HG02973 (cell line): ENCODE results near the gene IGSF8.
"Not testable (repeated sequence)": the region's sequence is repeated elsewhere in the genome, so short reads cannot be mapped to it uniquely, and the experiment has no call there.

Experiments used
- ATAC-seq: cut with Tn5 transposase; IDR thresholded peaks from one replicate; pipeline ENCODE4 v1.9.1; 2021; ENCODE audit warnings: moderate library complexity; ENCODE audit not compliant: unreplicated experiment

The IGSF8 gene

GRCh38 chr1:160127381-160127780 lies 29.0 kb upstream of the IGSF8 start:
- ATAC-seq, result no peak

DNA sequence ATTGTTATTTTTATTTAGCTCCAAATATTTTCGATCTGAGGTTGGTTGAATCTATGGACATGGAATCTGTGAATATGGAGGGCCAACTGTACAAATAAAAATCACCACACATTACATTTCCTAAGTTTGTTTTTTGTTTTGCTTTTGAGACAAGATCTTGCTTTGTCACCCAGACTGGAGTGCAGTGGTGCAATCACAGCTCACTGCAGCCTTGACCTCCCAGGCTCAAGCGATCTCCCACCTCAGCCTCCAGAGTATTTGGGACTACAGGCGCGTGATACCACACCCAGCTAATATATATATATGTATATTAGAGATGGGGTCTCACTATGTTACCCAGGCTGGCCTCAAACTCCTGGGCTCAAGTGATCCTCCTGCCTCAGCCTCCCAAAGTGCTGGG lies 27.9 kb upstream of the IGSF8 start:
- not testable (repeated sequence) for ATAC-seq

- ATAC-seq, result no peak
Measured at GRCh38 chr1:160125746-160126145, 27.3 kb upstream of the IGSF8 start.

DNA sequence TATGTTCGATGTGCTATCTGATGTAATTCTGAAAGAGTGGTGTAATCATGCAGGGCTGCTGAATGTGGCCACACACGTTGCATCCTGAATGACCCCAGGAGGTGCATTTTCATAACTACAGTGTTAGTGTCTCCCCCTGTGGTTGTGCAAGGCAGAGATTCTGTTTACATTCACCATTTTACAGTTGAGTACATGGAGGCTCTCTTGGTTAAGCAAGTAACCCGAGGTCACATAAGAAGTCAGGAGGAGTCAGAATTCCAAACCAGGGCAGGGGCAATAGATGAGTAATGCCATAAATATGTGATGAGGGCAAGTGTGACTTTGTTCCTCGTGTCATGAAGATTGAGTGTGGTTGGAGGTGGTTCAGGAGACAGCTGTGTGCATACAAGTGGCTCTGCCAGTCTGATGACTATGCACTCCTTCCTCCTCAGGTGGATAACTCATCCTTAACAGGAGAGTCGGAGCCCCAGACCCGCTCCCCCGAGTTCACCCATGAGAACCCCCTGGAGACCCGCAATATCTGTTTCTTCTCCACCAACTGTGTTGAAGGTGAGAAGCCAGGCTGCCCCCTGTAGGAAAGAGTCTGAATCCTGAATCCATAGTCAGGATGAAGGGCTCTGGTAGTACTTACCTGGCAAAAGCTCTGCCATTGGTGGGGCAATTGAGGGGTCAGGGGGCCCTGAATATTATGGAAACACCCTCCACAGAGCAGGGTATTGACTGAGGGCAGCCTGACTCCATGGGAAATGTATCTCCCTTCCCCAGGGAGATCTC lies 26.5 kb upstream of the IGSF8 start:
- ATAC-seq, result no peak

DNA sequence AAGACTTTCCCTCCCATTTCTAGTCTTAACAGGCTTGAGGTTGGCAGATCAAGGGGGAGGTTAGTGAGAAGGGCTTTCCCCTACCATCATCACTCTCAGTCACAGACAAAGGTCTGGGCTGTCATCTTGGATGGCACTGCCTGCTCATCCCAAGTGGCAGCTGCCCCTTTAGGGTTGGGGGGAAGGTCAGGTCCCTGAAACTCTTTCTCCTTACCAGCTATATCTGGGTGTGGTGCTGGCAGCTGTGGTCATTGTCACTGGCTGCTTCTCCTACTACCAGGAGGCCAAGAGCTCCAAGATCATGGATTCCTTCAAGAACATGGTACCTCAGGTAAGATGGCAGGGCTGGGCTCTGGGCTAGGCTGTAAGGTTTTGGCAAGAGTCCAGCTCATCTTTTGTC lies 25.3 kb upstream of the IGSF8 start:
- no peak for ATAC-seq

DNA sequence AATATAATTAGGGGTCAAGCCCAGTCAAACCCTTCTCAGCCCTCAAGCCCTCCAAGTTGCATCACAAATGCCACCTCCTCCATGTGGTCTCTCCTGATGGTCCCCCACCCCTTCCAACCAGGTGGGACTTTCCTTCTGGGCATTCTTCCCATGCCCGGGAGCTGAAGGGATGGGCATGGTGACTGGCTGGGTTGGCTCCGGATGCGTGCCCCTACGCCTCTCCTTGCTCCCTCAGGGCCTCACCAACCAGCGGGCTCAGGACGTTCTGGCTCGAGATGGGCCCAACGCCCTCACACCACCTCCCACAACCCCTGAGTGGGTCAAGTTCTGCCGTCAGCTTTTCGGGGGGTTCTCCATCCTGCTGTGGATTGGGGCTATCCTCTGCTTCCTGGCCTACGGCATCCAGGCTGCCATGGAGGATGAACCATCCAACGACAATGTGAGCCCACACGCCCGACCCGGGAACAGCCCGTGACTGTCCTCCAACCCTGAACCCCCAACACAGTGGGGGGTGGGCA lies 24.6 kb upstream of the IGSF8 start:
- no peak for ATAC-seq

DNA sequence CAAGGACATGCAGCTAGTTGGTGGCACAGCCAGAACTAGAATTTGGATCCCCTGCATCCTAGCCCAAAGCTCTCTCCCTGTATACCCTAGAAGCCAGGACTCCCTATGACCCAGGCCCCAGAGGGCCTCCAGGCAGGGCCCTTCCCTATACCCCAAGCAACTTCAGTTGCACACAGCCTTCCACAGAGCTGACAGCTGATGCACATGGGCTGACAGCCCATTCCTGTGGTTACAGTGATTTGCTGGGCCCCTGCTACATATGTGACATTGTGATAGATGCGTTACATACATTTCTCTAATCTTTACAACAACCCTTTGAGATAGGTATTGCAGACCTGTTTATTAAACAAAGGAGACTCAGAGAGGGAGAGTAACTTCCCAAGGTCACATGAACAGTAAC lies 23.0 kb upstream of the IGSF8 start:
- ATAC-seq, result no peak

DNA sequence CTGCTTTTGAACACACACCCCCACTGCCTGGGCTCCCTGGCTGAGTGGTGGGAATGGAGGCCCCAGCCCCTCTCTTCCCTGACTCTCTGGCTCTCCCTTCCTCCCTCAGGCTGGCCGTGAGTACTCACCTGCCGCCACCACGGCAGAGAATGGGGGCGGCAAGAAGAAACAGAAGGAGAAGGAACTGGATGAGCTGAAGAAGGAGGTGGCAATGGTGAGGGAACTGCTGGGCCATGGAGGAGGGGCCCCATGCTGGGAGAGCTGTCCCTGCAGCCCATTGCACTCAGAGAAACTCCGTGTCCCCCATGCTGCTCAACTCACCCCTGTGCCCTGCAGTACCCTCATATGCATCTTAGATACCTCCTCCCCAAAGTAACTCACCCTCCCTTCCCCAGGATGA lies 22.4 kb upstream of the IGSF8 start:
- no peak for ATAC-seq

DNA sequence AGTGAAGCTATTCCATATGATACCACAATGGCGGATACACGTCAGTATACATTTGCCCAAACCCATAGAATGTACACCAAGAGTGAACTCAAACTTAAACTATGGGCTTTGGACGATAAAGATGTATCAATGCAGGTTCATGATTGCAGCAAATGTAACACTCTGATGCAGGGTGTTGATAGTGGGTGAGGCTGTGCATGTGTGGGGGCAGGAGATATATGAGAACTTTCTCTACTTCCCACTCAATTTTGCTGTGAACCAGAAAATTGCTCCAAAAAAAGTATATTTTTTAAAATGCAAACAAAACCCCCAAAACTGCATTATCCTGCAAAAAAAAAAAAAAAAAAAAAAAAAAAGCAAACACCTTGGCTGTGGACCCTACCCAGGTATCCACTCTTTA lies 20.5 kb upstream of the IGSF8 start:
- no peak for ATAC-seq

GRCh38 chr1:160117709-160118183 lies 19.3 kb upstream of the IGSF8 start:
- no peak for ATAC-seq

- ATAC-seq, result no peak
Measured at GRCh38 chr1:160117300-160117699, 18.9 kb upstream of the IGSF8 start.

DNA sequence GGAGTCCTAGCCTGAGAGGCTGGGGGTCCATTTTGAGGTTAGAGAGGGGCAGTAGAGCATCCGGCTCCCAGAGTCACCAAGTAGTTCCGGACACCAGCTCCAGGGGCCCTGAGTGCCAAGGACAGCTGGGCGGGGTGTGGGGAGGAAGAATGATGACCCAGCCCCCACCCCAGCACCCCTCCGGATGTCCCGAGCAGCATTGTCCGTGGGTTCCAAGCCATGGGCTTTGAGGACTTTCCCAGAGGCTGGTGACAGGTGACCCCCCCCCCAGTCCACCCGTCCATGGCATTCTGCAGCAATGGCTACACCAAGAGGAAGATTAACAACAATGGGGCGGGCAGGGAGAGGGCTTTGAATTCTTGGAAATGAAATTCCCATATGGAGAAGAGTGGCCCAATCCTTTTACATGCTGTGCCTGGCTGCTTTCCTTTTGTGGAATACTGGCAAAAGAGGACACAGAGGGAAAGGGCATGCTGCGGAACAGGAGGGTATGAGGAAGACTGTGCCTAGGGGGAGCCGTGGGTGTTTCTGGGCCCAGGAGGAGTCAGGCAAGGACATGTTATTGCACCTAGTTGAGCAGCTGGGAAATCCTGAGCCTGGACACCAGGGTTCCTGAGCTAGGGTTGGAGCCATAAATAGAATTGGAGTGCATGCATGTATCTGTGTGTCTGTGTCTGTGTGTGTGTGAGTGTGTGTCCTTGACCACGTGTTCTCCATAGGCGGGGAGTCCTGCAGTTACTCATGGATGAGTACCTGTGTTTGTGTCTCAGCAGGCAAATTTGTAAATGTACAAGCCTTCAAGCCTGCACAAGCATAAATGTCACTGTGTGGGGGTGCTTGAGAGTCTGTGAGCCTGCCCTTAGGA lies 18.1 kb upstream of the IGSF8 start:
- ATAC-seq, result no peak

GRCh38 chr1:160115545-160116282 lies 17.3 kb upstream of the IGSF8 start, which contains the start of gene ATP1A2:
Gene ATP1A2 (plus strand): TSS chr1:160115759. CDS start chr1:160115862, 103 bp downstream.
- ATAC-seq, result no peak

- ATAC-seq, result no peak
Measured at GRCh38 chr1:160114085-160114484, 15.7 kb upstream of the IGSF8 start.

GRCh38 chr1:160113407-160113806 lies 15.0 kb upstream of the IGSF8 start:
- no peak for ATAC-seq

DNA sequence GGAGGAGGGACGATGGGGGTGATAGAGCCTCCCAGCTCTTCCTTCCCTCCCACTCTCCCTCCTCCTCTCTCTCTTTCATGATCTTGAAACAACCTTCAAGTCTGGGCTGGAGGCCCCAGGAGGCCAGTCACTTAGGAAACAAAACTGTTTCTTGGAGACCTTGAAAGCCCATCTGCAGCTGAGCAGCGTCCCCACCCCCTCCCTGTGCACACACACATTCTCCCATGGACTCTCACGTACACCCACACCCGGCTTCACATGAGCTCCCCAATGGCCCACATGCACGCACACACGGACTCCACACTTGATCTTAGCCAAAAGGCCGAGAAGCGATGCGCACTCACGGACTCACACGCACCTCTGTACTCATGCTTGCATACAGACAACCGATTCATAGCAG lies 13.9 kb upstream of the IGSF8 start:
- no peak for ATAC-seq

GRCh38 chr1:160111462-160111861 lies 13.0 kb upstream of the IGSF8 start:
- ATAC-seq, result not testable (repeated sequence)

- ATAC-seq, result no peak
Measured at GRCh38 chr1:160109686-160110085, 11.3 kb upstream of the IGSF8 start.

GRCh38 chr1:160108888-160109662 lies 10.7 kb upstream of the IGSF8 start:
- ATAC-seq, result no peak

- no peak for ATAC-seq
Measured at GRCh38 chr1:160107512-160107911, 9.1 kb upstream of the IGSF8 start.
